Caco-2 (cell line): Measurements from ENCODE around the gene MARCHF10. TPM values are rescaled to one million over a fixed set of nuclear protein-coding genes. Genes with fewer than 3 reads are reported as not detected.

Experiments
- BruUV-seq: library from RNA; stranded (reverse); fragments of 400-500 nt; replicated peaks from 2 replicates; lab custom pipeline; 2021; lab: Mats Ljungman, UMichigan
- CTCF ChIA-PET: fragments of 300-600 bp; sonication (Branson Sonifier 250); formaldehyde crosslinking; loops from one replicate; lab custom pipeline; 2022; ENCODE audit warnings: antibody characterized with exemption; lab: Charles Lee
- POLR2A ChIA-PET: fragments of 300-600 bp; sonication (Branson Sonifier 250); formaldehyde crosslinking; loops from one replicate; lab custom pipeline; 2022; ENCODE audit warnings: antibody characterized with exemption; lab: Charles Lee
- DNase-seq, 2 experiments: peaks; one replicate each; pipeline versions ENCODE4 v3.0.0 to v3.0.0-alpha.2; 2020 to 2022
- H3K27me3 ChIP-seq: replicated peaks from 2 replicates; pipeline ENCODE4 v1.6.0; 2011; ENCODE audit warnings: low read length; ENCODE audit not compliant: control insufficient read depth, insufficient read depth
- H3K36me3 ChIP-seq: 2 replicates; pipeline ENCODE4 v1.5.1; 2011; ENCODE audit warnings: low read length; ENCODE audit not compliant: control insufficient read depth, insufficient read depth
- H3K4me1 ChIP-seq: fragments of 250-450 bp; sonication (Bioruptor Pico); 2 replicates; pipeline ENCODE4 v1.5.1; 2020; ENCODE audit warnings: mild to moderate bottlenecking
- H3K4me3 ChIP-seq: 2 replicates; pipeline ENCODE4 v1.5.1; 2011; ENCODE audit warnings: low read depth, mild to moderate bottlenecking, control low read depth, low read length
- H3K9me3 ChIP-seq: fragments of 250-450 bp; sonication (Bioruptor Pico); 2 replicates; pipeline ENCODE4 v1.5.1; 2020; ENCODE audit warnings: mild to moderate bottlenecking, moderate library complexity
- H3K27ac Mint-ChIP-seq: one replicate; pipeline ENCODE4 v1.8.0; 2022; ENCODE audit warnings: mixed read lengths; ENCODE audit not compliant: unreplicated experiment
- H3K27me3 Mint-ChIP-seq: one replicate; pipeline ENCODE4 v1.8.0; 2022; ENCODE audit warnings: mixed read lengths; ENCODE audit not compliant: insufficient read depth, unreplicated experiment
- H3K36me3 Mint-ChIP-seq: one replicate; pipeline ENCODE4 v1.8.0; 2022; ENCODE audit warnings: mild to moderate bottlenecking, mixed read lengths; ENCODE audit not compliant: insufficient read depth, unreplicated experiment
- H3K4me1 Mint-ChIP-seq: one replicate; pipeline ENCODE4 v1.8.0; 2022; ENCODE audit warnings: low read depth, mixed read lengths; ENCODE audit not compliant: unreplicated experiment
- H3K4me3 Mint-ChIP-seq: one replicate; pipeline ENCODE4 v1.8.0; 2022; ENCODE audit warnings: mild to moderate bottlenecking, moderate library complexity, mixed read lengths; ENCODE audit not compliant: unreplicated experiment
- H3K9me3 Mint-ChIP-seq: one replicate; pipeline ENCODE4 v1.8.0; 2022; ENCODE audit warnings: mixed read lengths; ENCODE audit not compliant: unreplicated experiment
- intact Hi-C: fragments of 100-400 bp; cut with micrococcal nuclease; formaldehyde crosslinking; loops from one replicate; pipeline ENCODE4 v1.10.0; 2022; ENCODE audit not compliant: unreplicated experiment
- total RNA-seq: library from RNA; stranded (reverse); gene quantifications from 2 replicates; pipeline ENCODE4 v1.2.3, GENCODE V29; 2022
- TF ChIP-seq, protein P1 (sequence below), 2 experiments: fragments of 200-600 bp in 1 of 2; IDR thresholded peaks; 1 replicate in 1 of 2; 2 replicates in 1 of 2; pipeline versions ENCODE4 v1.5.1 to v1.8.0; 2011 to 2022; ENCODE audit warnings: antibody characterized with exemption in 1 of 2, control low read depth in 1 of 2, inconsistent platforms in 1 of 2, low read depth in 1 of 2, low read length in 1 of 2, mild to moderate bottlenecking in 1 of 2, moderate library complexity in 1 of 2; ENCODE audit not compliant: insufficient read depth in 1 of 2, severe bottlenecking in 1 of 2, unreplicated experiment in 1 of 2

MARCHF10 gene
- total RNA-seq, 1 experiment from 2014 or later = not detected

DNA sequence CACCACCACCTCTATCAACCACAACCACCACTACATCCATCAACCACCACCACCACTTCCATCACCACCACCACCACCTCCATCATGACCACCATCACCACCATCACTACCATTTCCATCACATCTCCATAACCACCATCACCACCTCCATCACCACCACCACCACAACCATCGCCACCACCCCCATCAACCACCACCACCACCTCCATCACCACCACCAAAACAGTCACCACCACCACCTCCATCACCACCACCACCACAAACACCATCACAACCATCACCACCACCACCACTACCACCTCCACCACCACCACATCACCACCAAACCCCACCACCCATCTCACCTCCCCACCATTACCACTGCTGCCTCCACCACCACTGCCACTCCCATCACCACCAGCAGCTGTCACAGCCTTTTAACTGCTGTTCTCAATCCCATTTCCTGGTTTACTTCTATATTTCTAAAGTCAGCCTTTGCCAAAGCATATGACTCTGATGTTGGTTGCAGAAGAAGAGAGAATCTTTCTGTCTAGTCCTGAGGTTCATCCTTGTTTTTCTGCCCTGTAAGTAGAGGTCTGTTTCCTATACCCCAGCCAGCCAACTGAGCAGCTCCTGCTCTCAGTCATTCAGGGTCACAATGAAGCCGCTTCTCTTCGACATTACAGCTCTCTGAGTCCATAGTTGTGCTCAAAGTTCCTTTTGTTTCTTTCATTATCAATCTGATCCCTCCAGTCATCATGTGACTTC is 14.0 kb downstream of the MARCHF10 start:
- Histone ChIP-seq H3K36me3 (no peaks in the 10 kb centered on the region), H3K9me3 (no peaks in the 10 kb centered on the region), H3K4me1 (no peaks in the 10 kb centered on the region), H3K27me3 (peaks cover 2% of the 10 kb centered on the region), H3K4me3 (no peak overlapping the region)
- H3K27ac Mint-ChIP-seq = no peak overlapping the region
- TF ChIP-seq, protein P1, sequence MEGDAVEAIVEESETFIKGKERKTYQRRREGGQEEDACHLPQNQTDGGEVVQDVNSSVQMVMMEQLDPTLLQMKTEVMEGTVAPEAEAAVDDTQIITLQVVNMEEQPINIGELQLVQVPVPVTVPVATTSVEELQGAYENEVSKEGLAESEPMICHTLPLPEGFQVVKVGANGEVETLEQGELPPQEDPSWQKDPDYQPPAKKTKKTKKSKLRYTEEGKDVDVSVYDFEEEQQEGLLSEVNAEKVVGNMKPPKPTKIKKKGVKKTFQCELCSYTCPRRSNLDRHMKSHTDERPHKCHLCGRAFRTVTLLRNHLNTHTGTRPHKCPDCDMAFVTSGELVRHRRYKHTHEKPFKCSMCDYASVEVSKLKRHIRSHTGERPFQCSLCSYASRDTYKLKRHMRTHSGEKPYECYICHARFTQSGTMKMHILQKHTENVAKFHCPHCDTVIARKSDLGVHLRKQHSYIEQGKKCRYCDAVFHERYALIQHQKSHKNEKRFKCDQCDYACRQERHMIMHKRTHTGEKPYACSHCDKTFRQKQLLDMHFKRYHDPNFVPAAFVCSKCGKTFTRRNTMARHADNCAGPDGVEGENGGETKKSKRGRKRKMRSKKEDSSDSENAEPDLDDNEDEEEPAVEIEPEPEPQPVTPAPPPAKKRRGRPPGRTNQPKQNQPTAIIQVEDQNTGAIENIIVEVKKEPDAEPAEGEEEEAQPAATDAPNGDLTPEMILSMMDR (IDR thresholded peaks at IDR 0.05; ENCODE audit: insufficient read depth in 1 of 2, low read depth in 1 of 2, low read length in 1 of 2, severe bottlenecking in 1 of 2, unreplicated experiment in 1 of 2) = no peak
- no peaks in the 10 kb centered on the region for H3K9me3 Mint-ChIP-seq
- no peak for DNase-seq
- peaks cover 20% of the 10 kb centered on the region for H3K27me3 Mint-ChIP-seq
- H3K4me1 Mint-ChIP-seq = no peaks in the 10 kb centered on the region
- no peaks in the 10 kb centered on the region for H3K36me3 Mint-ChIP-seq
- ChIA-PET POLR2A (no interaction called here), CTCF (no interaction called here)
- intact Hi-C loops = loop anchor here (2.0 kb wide), 1 partner anchor 29 kb away; no protein-coding TSS in a partner anchor
- BruUV-seq = no TSS peak
- no peak overlapping the region for H3K4me3 Mint-ChIP-seq

DNA sequence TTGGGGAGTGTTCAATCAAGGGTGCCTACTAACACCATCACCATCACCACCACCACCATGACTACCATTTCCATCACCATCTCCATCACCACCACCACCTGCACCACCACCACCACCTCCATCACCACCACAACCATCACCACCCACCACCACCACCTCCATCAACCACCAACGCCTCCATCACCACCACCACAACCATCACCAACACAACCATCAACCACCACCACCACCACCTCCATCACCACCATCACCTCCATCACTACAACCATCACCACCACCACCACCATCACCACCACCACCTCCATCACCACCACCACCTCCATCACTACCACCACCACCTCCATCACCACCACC is 15.7 kb downstream of the MARCHF10 start:
- H3K9me3 ChIP-seq = no peaks in the 10 kb centered on the region
- TF ChIP-seq, protein P1 (IDR thresholded peaks at IDR 0.05; ENCODE audit: insufficient read depth in 1 of 2, low read depth in 1 of 2, low read length in 1 of 2, severe bottlenecking in 1 of 2, unreplicated experiment in 1 of 2) = no peak
- H3K4me3 Mint-ChIP-seq = no peak overlapping the region
- H3K36me3 ChIP-seq = no peaks in the 10 kb centered on the region
- no TSS peak for BruUV-seq
- peaks cover 8% of the 10 kb centered on the region for H3K27me3 Mint-ChIP-seq
- H3K27me3 ChIP-seq = peaks cover 2% of the 10 kb centered on the region
- H3K4me3 ChIP-seq = no peak overlapping the region
- H3K4me1 Mint-ChIP-seq = no peaks in the 10 kb centered on the region
- intact Hi-C loops = no loop called here
- no peaks in the 10 kb centered on the region for H3K9me3 Mint-ChIP-seq
- H3K36me3 Mint-ChIP-seq = no peaks in the 10 kb centered on the region
- no peaks in the 10 kb centered on the region for H3K4me1 ChIP-seq
- ChIA-PET POLR2A (no interaction called here), CTCF (no interaction called here)
- H3K27ac Mint-ChIP-seq = no peak overlapping the region
- no peak for DNase-seq

GRCh38 chr17:62791767-62792446 is 16.2 kb downstream of the MARCHF10 start:
- Mint-ChIP-seq H3K4me1 (no peaks in the 10 kb centered on the region), H3K27ac (no peak overlapping the region), H3K9me3 (no peaks in the 10 kb centered on the region), H3K27me3 (peaks cover 6% of the 10 kb centered on the region), H3K4me3 (no peak overlapping the region), H3K36me3 (no peaks in the 10 kb centered on the region)
- TF ChIP-seq, protein P1 (IDR thresholded peaks at IDR 0.05; ENCODE audit: insufficient read depth in 1 of 2, low read depth in 1 of 2, low read length in 1 of 2, severe bottlenecking in 1 of 2, unreplicated experiment in 1 of 2) = no peak
- Histone ChIP-seq H3K27me3 (peaks cover 2% of the 10 kb centered on the region), H3K9me3 (no peaks in the 10 kb centered on the region), H3K4me1 (no peaks in the 10 kb centered on the region), H3K36me3 (no peaks in the 10 kb centered on the region), H3K4me3 (no peak overlapping the region)
- no peak for DNase-seq
- BruUV-seq = no TSS peak
- intact Hi-C loops = no loop called here
- ChIA-PET CTCF (no interaction called here), POLR2A (no interaction called here)
